ENCODE data around the gene NUDT4.
"Not testable (repeated sequence)": the region's sequence is repeated elsewhere in the genome, so short reads cannot be mapped to it uniquely, and the experiment has no call there.

Gene NUDT4

DNA sequence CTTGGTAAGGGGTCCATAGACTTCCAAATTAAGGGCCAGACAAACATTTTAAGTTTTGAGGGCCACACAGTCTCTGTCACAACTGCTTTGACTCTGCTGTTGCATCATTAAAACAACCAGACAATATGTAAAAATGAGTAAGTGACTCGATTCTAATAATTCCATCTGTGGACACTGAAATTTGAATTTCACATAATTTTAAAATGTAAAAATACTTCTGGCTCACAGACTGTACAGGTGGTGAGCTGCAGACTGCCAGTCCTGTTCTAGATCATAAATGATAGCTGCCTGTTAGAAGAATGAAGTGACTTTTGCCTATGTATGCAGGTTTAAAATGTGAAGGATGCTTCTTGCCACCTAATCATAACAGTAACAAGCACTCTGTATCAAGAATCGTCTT, 15.7 kb downstream of the NUDT4 start:
- no peak overlapping the region for H3K4me3 ChIP-seq (ENCODE audit: low read length)
- peaks cover 2% of the 10 kb centered on the region for H3K36me3 ChIP-seq (ENCODE audit: control insufficient read depth, insufficient read depth, low read length)
- H2BK5ac ChIP-seq (ENCODE audit: low read length): no peak overlapping the region
- no peak overlapping the region for H3K4me2 ChIP-seq (ENCODE audit: low read length)
- no peaks in the 10 kb centered on the region for H3K4me1 ChIP-seq (ENCODE audit: control insufficient read depth, low read depth, low read length)
- no peaks in the 10 kb centered on the region for H3K27me3 ChIP-seq (ENCODE audit: insufficient read depth, low read length, poor library complexity)
- no peak overlapping the region for H3K23ac ChIP-seq (ENCODE audit: low read length)
- no CpG with 5 or more reads among the region's 2 CpGs for WGBS (ENCODE audit: extremely low coverage, insufficient coverage, low lambda C conversion rate)
- H4K8ac ChIP-seq (ENCODE audit: low read depth, low read length): no peak overlapping the region
- H3K56ac ChIP-seq (ENCODE audit: low read length): no peak overlapping the region
- peaks cover 32% of the 10 kb centered on the region for H3K79me2 ChIP-seq (ENCODE audit: control insufficient read depth, insufficient read depth, low read length)
- no peak for DNase-seq
- H3K79me1 ChIP-seq (ENCODE audit: low read length): peaks cover 6% of the 10 kb centered on the region
- H3K9ac ChIP-seq (ENCODE audit: low read length): no peak overlapping the region
- no peak overlapping the region for H3K18ac ChIP-seq (ENCODE audit: low read length)
- no peak overlapping the region for H2BK15ac ChIP-seq (replicated peaks; ENCODE audit: low read depth)
- no peak overlapping the region for H2AK5ac ChIP-seq (ENCODE audit: low read length)
- H3K27ac ChIP-seq (ENCODE audit: low read depth, low read length): no peak overlapping the region
- no peak overlapping the region for H4K5ac ChIP-seq (ENCODE audit: low read length)
- H3K4ac ChIP-seq (ENCODE audit: low read depth, low read length): no peak overlapping the region
- H2BK120ac ChIP-seq (ENCODE audit: low read depth, low read length): no peak overlapping the region

DNA sequence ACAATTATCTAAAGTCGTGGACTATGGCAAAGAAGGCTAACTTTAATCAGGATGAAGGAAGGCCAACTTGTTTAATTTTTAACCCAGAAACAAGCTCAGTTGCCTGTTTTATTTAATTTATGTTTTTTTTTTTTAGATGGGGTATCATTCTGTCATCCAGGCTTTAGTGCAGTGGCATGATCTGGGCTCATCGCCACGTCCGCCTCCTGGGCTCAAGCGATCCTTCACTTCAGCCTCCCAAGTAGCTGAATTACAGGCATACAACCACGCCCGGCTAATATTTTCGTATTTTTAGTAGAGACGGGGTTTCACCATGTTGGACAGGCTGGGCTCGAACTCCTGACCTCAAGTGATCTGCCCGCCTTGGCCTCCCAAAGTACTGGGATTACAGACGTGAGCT, 19.7 kb downstream of the NUDT4 start:
- Histone ChIP-seq H3K56ac (ENCODE audit: low read length) (no peak overlapping the region), H3K4me3 (ENCODE audit: low read length) (no peak overlapping the region), H2BK15ac (replicated peaks; ENCODE audit: low read depth) (no peak overlapping the region), H3K79me1 (ENCODE audit: low read length) (peaks cover 2% of the 10 kb centered on the region), H2BK120ac (ENCODE audit: low read depth, low read length) (no peak overlapping the region), H3K27ac (ENCODE audit: low read depth, low read length) (no peak overlapping the region), H3K4ac (ENCODE audit: low read depth, low read length) (no peak overlapping the region), H3K9ac (ENCODE audit: low read length) (no peak overlapping the region), H4K8ac (ENCODE audit: low read depth, low read length) (no peak overlapping the region), H3K27me3 (ENCODE audit: insufficient read depth, low read length, poor library complexity) (no peaks in the 10 kb centered on the region), H3K36me3 (ENCODE audit: control insufficient read depth, insufficient read depth, low read length) (peaks cover 2% of the 10 kb centered on the region), H2BK5ac (ENCODE audit: low read length) (no peak overlapping the region), H3K4me2 (ENCODE audit: low read length) (no peak overlapping the region), H4K5ac (ENCODE audit: low read length) (no peak overlapping the region), H3K18ac (ENCODE audit: low read length) (no peak overlapping the region), H2AK5ac (ENCODE audit: low read length) (no peak overlapping the region), H3K23ac (ENCODE audit: low read length) (no peak overlapping the region), H3K4me1 (ENCODE audit: control insufficient read depth, low read depth, low read length) (no peaks in the 10 kb centered on the region), H3K79me2 (ENCODE audit: control insufficient read depth, insufficient read depth, low read length) (peaks cover 4% of the 10 kb centered on the region)
- WGBS (ENCODE audit: extremely low coverage, insufficient coverage, low lambda C conversion rate): no CpG with 5 or more reads among the region's 12 CpGs
- DNase-seq: no peak

DNA sequence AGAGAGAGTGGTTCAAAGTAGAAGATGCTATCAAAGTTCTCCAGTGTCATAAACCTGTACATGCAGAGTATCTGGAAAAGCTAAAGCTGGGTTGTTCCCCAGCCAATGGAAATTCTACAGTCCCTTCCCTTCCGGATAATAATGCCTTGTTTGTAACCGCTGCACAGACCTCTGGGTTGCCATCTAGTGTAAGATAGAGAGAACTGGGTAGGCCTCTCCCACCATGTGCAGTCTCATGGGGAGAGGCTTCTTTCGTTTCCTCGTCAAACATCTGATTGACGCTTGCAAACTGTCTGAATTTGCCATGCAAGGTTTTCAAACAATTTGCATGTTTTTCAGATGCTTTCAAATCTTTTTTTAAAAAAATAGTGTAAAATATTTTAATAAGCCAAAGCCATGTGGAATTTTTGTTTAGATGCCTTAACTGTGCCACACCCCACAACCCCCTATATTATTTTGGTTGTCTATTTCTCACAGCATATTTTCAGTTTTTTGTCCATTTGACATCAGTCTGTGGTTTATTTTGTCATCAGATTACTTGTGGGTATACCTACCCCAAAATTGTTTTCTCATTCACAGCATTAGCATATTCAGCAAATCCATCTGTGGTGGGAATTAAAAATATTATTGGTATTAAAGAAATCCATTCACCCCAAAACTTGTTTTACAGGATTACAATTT, 21.6 kb downstream of the NUDT4 start:
- H3K36me3 ChIP-seq (ENCODE audit: control insufficient read depth, insufficient read depth, low read length); H3K4ac ChIP-seq (ENCODE audit: low read depth, low read length); H2BK120ac ChIP-seq (ENCODE audit: low read depth, low read length); H4K8ac ChIP-seq (ENCODE audit: low read depth, low read length); H4K5ac ChIP-seq (ENCODE audit: low read length); H3K79me2 ChIP-seq (ENCODE audit: control insufficient read depth, insufficient read depth, low read length); H3K18ac ChIP-seq (ENCODE audit: low read length); H3K4me1 ChIP-seq (ENCODE audit: control insufficient read depth, low read depth, low read length); H3K4me3 ChIP-seq (ENCODE audit: low read length); H3K56ac ChIP-seq (ENCODE audit: low read length); DNase-seq; H3K23ac ChIP-seq (ENCODE audit: low read length); H2AK5ac ChIP-seq (ENCODE audit: low read length); H3K4me2 ChIP-seq (ENCODE audit: low read length); H3K27me3 ChIP-seq (ENCODE audit: insufficient read depth, low read length, poor library complexity); H3K27ac ChIP-seq (ENCODE audit: low read depth, low read length); H3K79me1 ChIP-seq (ENCODE audit: low read length); H2BK15ac ChIP-seq (replicated peaks; ENCODE audit: low read depth); H3K9ac ChIP-seq (ENCODE audit: low read length); H2BK5ac ChIP-seq (ENCODE audit: low read length): not testable (repeated sequence)
- WGBS (ENCODE audit: extremely low coverage, insufficient coverage, low lambda C conversion rate): no CpG with 5 or more reads among the region's 5 CpGs

DNA sequence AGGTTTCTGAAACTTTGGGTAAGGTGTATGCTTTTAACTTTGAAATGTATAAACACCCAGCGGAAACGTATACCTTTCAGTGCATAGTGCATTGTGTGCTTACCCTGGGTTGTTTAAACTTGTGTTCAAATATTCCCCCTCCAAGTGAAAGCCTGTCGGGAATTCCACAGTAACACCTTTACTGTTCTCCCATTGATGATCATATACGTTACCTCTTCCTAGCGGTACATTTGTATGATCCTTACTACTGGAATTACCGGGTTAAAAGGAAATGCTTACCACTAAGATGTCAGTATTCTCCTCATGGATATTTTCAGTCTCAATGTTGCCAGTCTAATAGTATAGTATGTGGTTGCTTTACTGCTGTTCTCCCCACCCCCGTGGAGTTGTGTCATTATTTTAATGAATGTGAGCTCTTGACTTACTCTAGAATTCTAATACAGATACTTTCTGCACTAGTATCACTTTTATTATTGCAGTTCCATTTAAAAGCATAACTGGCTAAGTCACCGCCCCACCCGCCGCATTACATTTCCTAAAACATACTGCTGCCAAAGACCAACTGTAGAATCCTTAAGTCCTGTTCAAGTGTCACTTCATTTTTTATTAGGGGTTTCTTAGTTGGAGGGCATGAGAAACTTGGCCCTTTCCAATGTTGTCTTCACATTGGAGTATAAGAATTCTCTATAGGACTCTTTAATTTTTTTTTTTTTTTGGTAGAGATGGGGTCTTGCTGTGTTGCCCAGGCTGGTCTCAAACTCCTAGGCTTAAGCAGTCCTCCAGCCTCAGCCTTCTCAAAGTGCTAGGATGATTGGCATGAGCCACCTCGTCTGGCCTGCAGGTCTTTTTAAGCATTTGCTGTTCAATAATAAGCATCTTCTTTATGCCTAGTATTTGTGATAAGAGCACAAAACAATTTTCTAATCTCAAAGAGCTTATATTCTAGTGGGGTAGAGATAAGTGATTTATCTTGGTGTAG, 24.9 kb downstream of the NUDT4 start:
- Histone ChIP-seq H3K4me3 (ENCODE audit: low read length) (no peak overlapping the region), H3K4ac (ENCODE audit: low read depth, low read length) (no peak overlapping the region)

GRCh38 chr12:93403988-93404803, 26.5 kb downstream of the NUDT4 start:
- Histone ChIP-seq H3K4me1 (ENCODE audit: control insufficient read depth, low read depth, low read length) (no peaks in the 10 kb centered on the region), H2BK15ac (replicated peaks; ENCODE audit: low read depth) (no peak overlapping the region), H3K56ac (ENCODE audit: low read length) (no peak overlapping the region), H3K4me2 (ENCODE audit: low read length) (no peak overlapping the region), H3K27me3 (ENCODE audit: insufficient read depth, low read length, poor library complexity) (no peaks in the 10 kb centered on the region), H3K4ac (ENCODE audit: low read depth, low read length) (no peak overlapping the region), H3K23ac (ENCODE audit: low read length) (no peak overlapping the region), H2AK5ac (ENCODE audit: low read length) (no peak overlapping the region), H4K5ac (ENCODE audit: low read length) (no peak overlapping the region), H2BK120ac (ENCODE audit: low read depth, low read length) (no peak overlapping the region), H4K8ac (ENCODE audit: low read depth, low read length) (no peak overlapping the region), H3K9ac (ENCODE audit: low read length) (no peak overlapping the region), H3K36me3 (ENCODE audit: control insufficient read depth, insufficient read depth, low read length) (no peaks in the 10 kb centered on the region), H3K4me3 (ENCODE audit: low read length) (no peak overlapping the region), H2BK5ac (ENCODE audit: low read length) (no peak overlapping the region), H3K27ac (ENCODE audit: low read depth, low read length) (no peak overlapping the region), H3K79me1 (ENCODE audit: low read length) (no peaks in the 10 kb centered on the region), H3K79me2 (ENCODE audit: control insufficient read depth, insufficient read depth, low read length) (no peaks in the 10 kb centered on the region), H3K18ac (ENCODE audit: low read length) (no peak overlapping the region)
- WGBS (ENCODE audit: extremely low coverage, insufficient coverage, low lambda C conversion rate): no CpG with 5 or more reads among the region's 7 CpGs
- DNase-seq: no peak

More for the DNA sequence above, 24.9 kb downstream of the NUDT4 start:
- no peak overlapping the region for H2BK120ac ChIP-seq (ENCODE audit: low read depth, low read length)
- no peak overlapping the region for H2BK15ac ChIP-seq (replicated peaks; ENCODE audit: low read depth)
- no peaks in the 10 kb centered on the region for H3K79me1 ChIP-seq (ENCODE audit: low read length)
- DNase-seq: no peak
- no peak overlapping the region for H3K4me2 ChIP-seq (ENCODE audit: low read length)
- H3K27ac ChIP-seq (ENCODE audit: low read depth, low read length): no peak overlapping the region
- no peak overlapping the region for H3K23ac ChIP-seq (ENCODE audit: low read length)
- H2AK5ac ChIP-seq (ENCODE audit: low read length): no peak overlapping the region
- no peak overlapping the region for H4K5ac ChIP-seq (ENCODE audit: low read length)
- H3K56ac ChIP-seq (ENCODE audit: low read length): no peak overlapping the region
- no peaks in the 10 kb centered on the region for H3K79me2 ChIP-seq (ENCODE audit: control insufficient read depth, insufficient read depth, low read length)
- no peak overlapping the region for H3K9ac ChIP-seq (ENCODE audit: low read length)
- no peak overlapping the region for H4K8ac ChIP-seq (ENCODE audit: low read depth, low read length)
- peaks cover 2% of the 10 kb centered on the region for H3K36me3 ChIP-seq (ENCODE audit: control insufficient read depth, insufficient read depth, low read length)
- H2BK5ac ChIP-seq (ENCODE audit: low read length): no peak overlapping the region
- no peaks in the 10 kb centered on the region for H3K4me1 ChIP-seq (ENCODE audit: control insufficient read depth, low read depth, low read length)
- no peaks in the 10 kb centered on the region for H3K27me3 ChIP-seq (ENCODE audit: insufficient read depth, low read length, poor library complexity)
- no peak overlapping the region for H3K18ac ChIP-seq (ENCODE audit: low read length)
- no CpG with 5 or more reads among the region's 11 CpGs for WGBS (ENCODE audit: extremely low coverage, insufficient coverage, low lambda C conversion rate)

Data from mesendoderm (in vitro differentiated cells).